Spleen (tissue), 11 donors: ENCODE results near the gene PPFIA2. TPM values are rescaled to one million over a fixed set of nuclear protein-coding genes. Genes with fewer than 3 reads are reported as not detected.
"Not testable (repeated sequence)": the region's sequence is repeated elsewhere in the genome, so short reads cannot be mapped to it uniquely, and the experiment has no call there.

Experiments
- DNase-seq: peaks from one replicate; pipeline ENCODE4 v3.0.0-alpha.2; 2020
- H3K27ac ChIP-seq, 8 donors: fragments of 200-600 bp; sonication (generic) in 7 of 8; 1 replicate in 4 of 8; 2 replicates in 4 of 8; pipeline versions ENCODE4 v1.5.0 to v1.8.0; 2016 to 2021; ENCODE audit warnings: inconsistent platforms in 4 of 8, mild to moderate bottlenecking in 4 of 8, moderate library complexity in 1 of 8
- H3K27me3 ChIP-seq, 7 donors: fragments of 200-600 bp; sonication (generic) in 6 of 7; replicated peaks in 1 of 7; 1 replicate in 4 of 7; 2 replicates in 3 of 7; pipeline versions ENCODE4 v1.5.0 to v1.8.0; 2016 to 2021; ENCODE audit warnings: inconsistent platforms in 3 of 7, mild to moderate bottlenecking in 1 of 7
- H3K36me3 ChIP-seq, 6 donors: fragments of 200-600 bp; sonication (generic) in 5 of 6; 1 replicate in 4 of 6; 2 replicates in 2 of 6; pipeline versions ENCODE4 v1.5.0 to v1.8.0; 2016 to 2021; ENCODE audit warnings: inconsistent platforms in 2 of 6
- H3K4me1 ChIP-seq, 6 donors: fragments of 200-600 bp; sonication (generic) in 5 of 6; 1 replicate in 3 of 6; 2 replicates in 3 of 6; pipeline versions ENCODE4 v1.5.0 to v1.8.0; 2016 to 2021; ENCODE audit warnings: inconsistent platforms in 3 of 6
- H3K4me3 ChIP-seq, 8 donors: fragments of 200-600 bp; sonication (generic) in 7 of 8; 1 replicate in 4 of 8; 2 replicates in 4 of 8; pipeline versions ENCODE4 v1.5.0 to v1.8.0; 2016 to 2021; ENCODE audit warnings: inconsistent platforms in 4 of 8, mild to moderate bottlenecking in 4 of 8, moderate library complexity in 2 of 8
- H3K9me3 ChIP-seq, 8 donors: fragments of 200-600 bp; sonication (generic) in 7 of 8; 1 replicate in 4 of 8; 2 replicates in 4 of 8; pipeline versions ENCODE4 v1.5.0 to v1.8.0; 2016 to 2021; ENCODE audit warnings: inconsistent platforms in 4 of 8
- POLR2A ChIP-seq, 3 donors: fragments of 450-650 bp; IDR thresholded peaks; one replicate each; pipeline ENCODE4 v1.5.1; 2017; ENCODE audit warnings: antibody characterized with exemption in 3 of 3, mild to moderate bottlenecking in 1 of 3
- POLR2AphosphoS5 ChIP-seq, 3 donors: sonication (generic); formaldehyde crosslinking; IDR thresholded peaks; one replicate each; pipeline ENCODE4 v1.5.1; 2017; ENCODE audit warnings: antibody characterized with exemption in 3 of 3
- WGBS, 5 donors: extraction: QIAGEN DNeasy Blood & Tissue Kit in 3 of 5; methylation state at CpG; one replicate each; pipeline versions ENCODE4 v1.1.5 to v1.1.7; 2013 to 2018; 5-methylcytosine and 5-hydroxymethylcytosine counted together
- intact Hi-C: fragments of 100-400 bp; cut with DNase I; formaldehyde crosslinking; loops from one replicate; pipeline ENCODE4 v1.15.0; 2023; ENCODE audit warnings: low total_unique reads
- polyA plus RNA-seq, 3 donors: library from polyadenylated mRNA; stranded (reverse); fragments of 200-250 nt; gene quantifications; one replicate each; pipeline ENCODE4 v1.2.1, GENCODE V29; 2013
- total RNA-seq, 7 donors: library from RNA; depleted of rRNA in 3 of 7; stranded (reverse); fragments of >200 nt in 3 of 7; fragmentation: NEBNext Ultra II Directional in 4 of 7; extraction: Animal tissue kit (Norgen Biotek cat#: 25700) in 4 of 7; gene quantifications; one replicate each; pipeline versions ENCODE4 v1.1.0 to v1.2.1, GENCODE V29; 2016 to 2021
- TF ChIP-seq, protein P1 (sequence below), 11 experiments: fragments of 200-600 bp in 7 of 11; fragments of 450-650 bp in 4 of 11; sonication (generic) in 4 of 11; IDR thresholded peaks in 8 of 11; conservative IDR thresholded peaks in 3 of 11; 1 replicate in 7 of 11; 2 replicates in 4 of 11; pipeline versions ENCODE4 v1.4.0 to v1.8.0; 2016 to 2021; ENCODE audit warnings: antibody characterized with exemption in 11 of 11, inconsistent platforms in 4 of 11, mild to moderate bottlenecking in 1 of 11
- donor health status: healthy with polysubstance abuse.
- donor health status: DM: no; HTN: no; CAD: no; lungs with moderate emphysema.
- donor health status: DM: no; HTN: no; CAD: no.
- donor health status: Bipolar disorder and iron deficiency.
- donor health status: healthy.
- donor health status: DM: no; HTN: no; CAD: no.
- donor health status: DM: yes; HTN: yes; CAD: no.

The PPFIA2 gene
- total and polyA plus RNA-seq, 10 donors = 0.04 to 1.1 (median 0.27) TPM; not detected in 2

DNA sequence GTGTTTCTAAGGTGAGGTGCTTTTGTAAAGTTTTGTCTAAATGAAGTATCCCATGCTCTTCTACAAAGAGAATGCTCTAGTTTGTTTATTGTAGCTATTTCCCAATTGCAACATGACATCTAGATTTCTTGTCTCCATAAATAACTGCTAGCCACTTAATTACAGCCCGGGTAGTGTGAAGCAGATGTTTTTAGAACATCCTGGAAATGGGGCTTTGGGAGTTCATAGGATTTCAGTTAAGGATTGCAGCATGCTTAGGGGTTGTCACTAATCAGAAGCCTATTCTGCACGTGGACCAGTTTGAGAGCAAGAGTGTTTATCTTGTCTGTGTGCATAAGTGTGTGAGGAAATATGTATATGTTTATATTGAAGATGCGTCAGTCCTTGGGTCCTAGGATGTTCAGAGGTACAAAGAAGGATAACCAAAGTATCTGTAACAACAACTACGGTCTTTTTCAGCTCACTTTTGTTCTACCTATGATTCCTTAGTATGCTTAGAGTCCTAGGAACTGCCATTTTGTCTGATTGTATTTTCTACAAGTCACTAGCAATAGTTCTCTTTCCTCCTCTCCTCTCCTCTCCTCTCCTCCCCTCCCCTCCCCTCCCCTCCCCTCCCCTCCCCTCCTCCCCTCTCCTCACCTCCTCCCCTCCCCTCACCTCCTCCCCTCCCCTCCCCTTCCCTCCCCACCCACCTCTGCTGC, 546.0 kb downstream of the PPFIA2 start:
- Histone ChIP-seq H3K9me3 (no peaks in the 10 kb centered on the region), H3K4me3 (no peak overlapping the region), H3K27me3 (no peaks in the 10 kb centered on the region), H3K4me1 (peaks cover 0 to 4% (median 0%) of the 10 kb centered on the region in 6 donors), H3K36me3 (no peaks in the 10 kb centered on the region), H3K27ac (no peak overlapping the region)
- DNase-seq = no peak
- WGBS, 5 donors = 60 to 66% (median 64%) methylated on average over 4 of the region's 4 CpGs
- intact Hi-C loops = no loop called here
- no peak for TF ChIP-seq POLR2A (IDR thresholded peaks at IDR 0.05)
- TF ChIP-seq, protein P1, sequence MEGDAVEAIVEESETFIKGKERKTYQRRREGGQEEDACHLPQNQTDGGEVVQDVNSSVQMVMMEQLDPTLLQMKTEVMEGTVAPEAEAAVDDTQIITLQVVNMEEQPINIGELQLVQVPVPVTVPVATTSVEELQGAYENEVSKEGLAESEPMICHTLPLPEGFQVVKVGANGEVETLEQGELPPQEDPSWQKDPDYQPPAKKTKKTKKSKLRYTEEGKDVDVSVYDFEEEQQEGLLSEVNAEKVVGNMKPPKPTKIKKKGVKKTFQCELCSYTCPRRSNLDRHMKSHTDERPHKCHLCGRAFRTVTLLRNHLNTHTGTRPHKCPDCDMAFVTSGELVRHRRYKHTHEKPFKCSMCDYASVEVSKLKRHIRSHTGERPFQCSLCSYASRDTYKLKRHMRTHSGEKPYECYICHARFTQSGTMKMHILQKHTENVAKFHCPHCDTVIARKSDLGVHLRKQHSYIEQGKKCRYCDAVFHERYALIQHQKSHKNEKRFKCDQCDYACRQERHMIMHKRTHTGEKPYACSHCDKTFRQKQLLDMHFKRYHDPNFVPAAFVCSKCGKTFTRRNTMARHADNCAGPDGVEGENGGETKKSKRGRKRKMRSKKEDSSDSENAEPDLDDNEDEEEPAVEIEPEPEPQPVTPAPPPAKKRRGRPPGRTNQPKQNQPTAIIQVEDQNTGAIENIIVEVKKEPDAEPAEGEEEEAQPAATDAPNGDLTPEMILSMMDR (IDR thresholded peaks at IDR 0.05 in 8 of 11, conservative IDR thresholded peaks at IDR 0.05 in 3 of 11) = no peak
- TF ChIP-seq POLR2AphosphoS5 (IDR thresholded peaks at IDR 0.05) = no peak

- H3K9me3 ChIP-seq = no peaks in the 10 kb centered on the region
- 89 to 100% (median 96%) methylated on average over 1 of the region's 1 CpG for WGBS, 5 donors
Observed at GRCh38 chr12:81211306-81211705, 547.8 kb downstream of the PPFIA2 start.

GRCh38 chr12:81209772-81210225, 549.4 kb downstream of the PPFIA2 start:
- WGBS, 5 donors = 42 to 67% (median 54%) methylated on average over 2 of the region's 2 CpGs

More at GRCh38 chr12:81211306-81211705, 547.8 kb downstream of the PPFIA2 start:
- no peak overlapping the region for H3K27ac ChIP-seq
- TF ChIP-seq, protein P1 (IDR thresholded peaks at IDR 0.05 in 8 of 11, conservative IDR thresholded peaks at IDR 0.05 in 3 of 11) = no peak
- TF ChIP-seq POLR2AphosphoS5 (IDR thresholded peaks at IDR 0.05) = no peak
- TF ChIP-seq POLR2A (IDR thresholded peaks at IDR 0.05) = no peak
- no peak for DNase-seq
- no peak overlapping the region for H3K4me3 ChIP-seq
- no peaks in the 10 kb centered on the region for H3K36me3 ChIP-seq
- H3K27me3 ChIP-seq = no peaks in the 10 kb centered on the region
- intact Hi-C loops = no loop called here
- peaks cover 0 to 4% (median 0%) of the 10 kb centered on the region in 6 donors for H3K4me1 ChIP-seq

DNA sequence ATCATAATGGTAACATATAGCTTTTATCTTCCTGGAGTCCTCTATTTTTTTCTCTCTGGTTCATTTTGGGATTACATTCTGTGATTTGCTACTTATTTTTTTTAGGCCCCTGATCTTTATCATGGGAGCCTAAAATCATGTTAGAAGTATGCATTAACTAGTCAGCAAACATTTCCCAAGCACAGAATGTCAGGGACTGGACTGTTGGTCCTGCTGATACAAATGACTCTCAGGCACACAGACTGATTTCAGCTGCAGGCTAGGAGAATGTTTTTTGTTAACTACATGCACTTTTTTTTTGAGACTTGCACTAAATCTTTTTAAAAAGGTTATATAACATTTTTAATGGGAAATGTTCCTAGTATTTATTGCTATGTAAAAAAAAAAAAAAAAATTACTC, 550.1 kb downstream of the PPFIA2 start:
- Histone ChIP-seq H3K4me1 (peaks cover 0 to 4% (median 0%) of the 10 kb centered on the region in 6 donors), H3K27ac (peak overlapping the region in 1 of 8 donors; percentile 37), H3K4me3 (no peak overlapping the region), H3K27me3 (no peaks in the 10 kb centered on the region), H3K9me3 (no peaks in the 10 kb centered on the region), H3K36me3 (no peaks in the 10 kb centered on the region)
- intact Hi-C loops = no loop called here
- TF ChIP-seq POLR2A (IDR thresholded peaks at IDR 0.05) (no peak), POLR2AphosphoS5 (IDR thresholded peaks at IDR 0.05) (no peak)
- TF ChIP-seq, protein P1 (IDR thresholded peaks at IDR 0.05 in 8 of 11, conservative IDR thresholded peaks at IDR 0.05 in 3 of 11) = no peak
- DNase-seq = no peak

More at GRCh38 chr12:81209772-81210225, 549.4 kb downstream of the PPFIA2 start:
- H3K27me3 ChIP-seq, DNase-seq, H3K9me3 ChIP-seq, intact Hi-C loops, H3K4me1 ChIP-seq, H3K4me3 ChIP-seq, H3K36me3 ChIP-seq: not testable (repeated sequence)
- peak in 1 of 3 donors; percentile 42 for TF ChIP-seq POLR2AphosphoS5 (IDR thresholded peaks at IDR 0.05)
- peak overlapping the region in 2 of 8 donors; percentile 10 to 37 for H3K27ac ChIP-seq
